ENCODE data around the gene RMND5A. TPM values are rescaled to one million over a fixed set of nuclear protein-coding genes. Genes with fewer than 3 reads are reported as not detected.
A peak's percentile ranks its signal among the peaks of the same experiment; 100 is the strongest.
"Not testable (repeated sequence)": the region's sequence is repeated elsewhere in the genome, so short reads cannot be mapped to it uniquely, and the experiment has no call there.

RMND5A gene
- total RNA-seq, 1 experiment from 2014 or later = 120 TPM

DNA sequence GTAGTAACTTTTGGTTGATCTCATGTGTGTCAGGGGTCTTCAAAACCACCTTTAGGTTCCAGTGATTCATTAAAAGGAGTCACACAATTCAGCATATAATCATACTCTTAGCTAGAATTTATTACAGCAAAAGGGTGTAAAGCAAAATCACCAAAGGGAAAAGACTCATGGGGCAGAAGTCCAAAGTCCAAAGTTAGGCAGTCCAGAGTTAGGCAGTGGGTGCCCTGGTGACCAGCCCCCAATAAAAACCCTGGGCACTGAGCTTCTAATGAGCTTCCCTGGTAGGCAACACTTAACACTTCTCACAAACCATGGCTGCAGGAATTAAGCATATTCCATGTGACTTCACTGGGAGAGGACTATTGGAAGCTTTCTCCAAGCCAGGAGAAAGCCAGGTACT lies 19.4 kb downstream of the RMND5A start:
- not testable (repeated sequence) for H3K4me3 ChIP-seq; H3K36me3 ChIP-seq; H3K4me1 ChIP-seq; H3K9me3 ChIP-seq (replicated peaks); DNase-seq; H3K27me3 ChIP-seq; H3K27ac ChIP-seq

DNA sequence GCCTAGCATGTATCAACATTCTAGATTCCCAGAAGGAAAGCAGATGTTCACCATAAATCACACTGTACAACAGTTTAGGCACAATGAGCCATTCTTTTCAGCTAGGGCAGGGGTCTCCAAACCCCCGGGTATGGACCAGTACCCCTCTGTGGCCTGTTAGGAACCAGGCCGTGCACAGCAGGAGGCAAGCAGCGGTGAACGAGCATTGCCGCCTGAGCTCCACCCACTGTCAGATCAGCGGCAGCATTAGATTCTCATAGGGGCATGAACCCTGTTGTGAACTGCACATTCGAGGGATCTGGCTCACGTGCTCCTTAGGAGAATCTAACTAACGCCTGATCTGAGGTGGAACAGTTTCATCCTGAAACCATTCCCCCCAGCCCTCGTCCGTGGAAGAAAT lies 19.8 kb downstream of the RMND5A start:
- not testable (repeated sequence) for H3K27ac ChIP-seq; DNase-seq; H3K27me3 ChIP-seq; H3K4me1 ChIP-seq; H3K4me3 ChIP-seq; H3K9me3 ChIP-seq (replicated peaks); H3K36me3 ChIP-seq

DNA sequence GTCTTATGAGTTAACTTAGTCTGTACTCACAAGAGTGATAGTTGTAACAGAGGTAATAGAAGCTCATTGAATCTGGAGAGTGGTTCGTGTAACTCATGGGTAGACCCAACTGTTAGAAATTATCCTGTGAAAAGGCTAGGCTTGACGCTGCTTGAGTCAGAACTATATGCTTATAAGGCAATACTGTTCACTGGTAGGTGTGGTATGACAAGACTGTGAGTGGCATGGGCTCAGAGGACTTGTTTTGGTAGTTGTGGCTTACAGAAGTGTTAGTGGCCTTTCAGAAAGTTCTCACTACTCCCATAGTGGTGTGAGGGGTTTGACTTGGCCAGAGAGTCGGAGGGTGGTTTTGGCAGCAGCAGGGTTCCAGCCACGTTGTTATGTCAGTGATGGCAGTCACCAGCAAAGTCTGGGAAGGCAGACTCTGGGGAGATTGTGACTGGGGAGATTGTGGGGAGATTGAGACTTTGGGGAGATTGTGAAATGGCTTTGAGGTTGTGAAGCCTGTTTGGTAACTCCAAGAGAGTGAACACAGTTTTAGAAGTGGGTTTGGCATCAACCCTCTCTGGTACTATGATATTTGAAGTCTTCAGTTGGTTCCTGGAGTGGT lies 21.9 kb downstream of the RMND5A start:
- not testable (repeated sequence) for H3K9me3 ChIP-seq (replicated peaks); H3K27ac ChIP-seq; H3K27me3 ChIP-seq; DNase-seq; H3K4me3 ChIP-seq; H3K36me3 ChIP-seq; H3K4me1 ChIP-seq

DNA sequence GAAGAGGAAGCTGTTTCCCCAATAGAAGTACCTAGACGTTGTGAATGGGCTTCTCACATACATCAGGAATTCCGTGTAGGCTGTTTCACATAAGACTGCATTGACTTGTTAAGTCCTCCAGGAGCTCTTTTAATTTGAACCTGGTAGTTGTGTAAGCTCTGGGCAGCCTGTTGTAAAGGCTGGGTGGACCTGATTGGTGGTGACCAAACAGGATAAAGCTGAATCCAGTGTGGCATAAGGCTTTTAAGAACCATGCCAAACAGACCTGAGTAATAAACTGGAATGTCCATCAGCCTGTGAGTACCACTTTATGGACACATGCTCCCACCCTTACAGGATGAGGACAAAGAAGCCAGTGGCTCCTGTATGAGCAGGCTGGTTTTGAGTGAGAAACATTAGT lies 24.1 kb downstream of the RMND5A start:
- H3K4me3 ChIP-seq = no peak overlapping the region
- H3K9me3 ChIP-seq (replicated peaks) = no peaks in the 10 kb centered on the region
- no peaks in the 10 kb centered on the region for H3K4me1 ChIP-seq
- no peak overlapping the region for H3K27ac ChIP-seq
- H3K36me3 ChIP-seq = peaks cover 22% of the 10 kb centered on the region
- DNase-seq = no peak
- no peaks in the 10 kb centered on the region; the same call in 1 of the 2 replicates for H3K27me3 ChIP-seq

DNA sequence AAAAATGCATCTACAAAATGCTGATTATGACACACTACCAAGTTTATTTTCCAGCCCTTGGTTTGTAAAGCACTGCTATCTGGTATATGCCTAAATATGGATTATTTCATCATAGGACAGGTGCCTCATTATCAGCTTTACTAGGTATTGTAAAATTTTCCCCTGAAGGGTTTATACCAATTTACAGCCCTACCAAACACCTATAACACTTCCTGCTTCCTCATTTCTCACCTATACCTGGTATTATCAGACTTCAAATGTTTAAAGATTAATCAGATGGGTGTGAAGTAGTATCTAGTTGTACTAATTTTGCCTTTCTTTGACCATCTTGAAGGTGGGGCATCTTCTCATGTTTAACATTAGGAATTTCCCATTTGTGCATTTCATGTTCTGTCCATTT lies 26.8 kb downstream of the RMND5A start:
- no peak overlapping the region for H3K4me3 ChIP-seq

DNA sequence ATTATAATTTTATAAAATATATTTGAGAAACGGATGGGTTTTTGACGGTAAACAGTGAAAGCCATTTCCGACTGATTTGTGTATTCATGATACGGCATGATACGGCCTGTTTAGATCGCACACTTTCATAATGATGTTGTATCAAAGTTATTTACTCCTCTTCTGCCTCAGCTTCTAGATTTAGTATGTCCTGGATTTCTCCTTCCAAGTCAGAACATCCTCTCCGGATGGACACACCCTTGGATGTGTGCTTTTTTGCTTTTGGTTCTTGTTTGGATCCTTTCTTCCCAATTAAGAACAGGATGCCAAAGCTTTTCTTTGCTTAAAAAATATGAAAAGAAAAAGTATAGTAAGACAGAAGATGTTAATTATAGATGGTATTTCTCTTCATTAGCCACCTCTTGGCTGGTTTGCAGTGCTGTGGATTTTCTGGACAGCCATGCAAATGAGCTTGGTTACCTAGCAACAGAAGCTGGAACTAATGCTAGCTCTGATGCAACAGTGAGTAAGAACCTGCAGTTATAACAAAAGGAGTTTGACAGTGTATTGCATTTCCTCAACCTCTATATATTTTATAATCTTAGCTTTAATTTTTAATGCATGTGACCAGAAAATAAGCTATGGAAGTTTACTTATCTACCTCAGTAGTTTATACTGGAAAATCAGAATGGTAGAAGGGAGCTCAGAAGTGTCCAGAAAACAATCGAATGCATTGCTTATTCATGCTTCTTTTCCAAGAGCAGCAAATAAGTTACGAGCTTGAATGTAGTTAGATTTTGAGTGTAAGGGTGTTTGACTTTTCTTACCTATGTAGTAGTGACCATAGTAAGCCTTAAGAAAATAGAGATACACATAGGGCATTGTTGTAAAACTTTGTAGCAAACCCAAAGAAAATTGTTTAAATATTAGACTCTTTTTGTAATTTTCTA lies 27.9 kb downstream of the RMND5A start:
- peaks cover 12% of the 10 kb centered on the region; the same call in 1 of the 2 replicates for H3K9me3 ChIP-seq (replicated peaks)
- no peak overlapping the region for H3K4me3 ChIP-seq
- no peaks in the 10 kb centered on the region; the same call in 1 of the 2 replicates for H3K27me3 ChIP-seq
- DNase-seq = peak in 1 of 2 experiments; percentile 27
- peak overlapping the region; percentile 6; the same call in 1 of the 2 replicates for H3K27ac ChIP-seq
- peaks cover 43% of the 10 kb centered on the region for H3K36me3 ChIP-seq
- no peaks in the 10 kb centered on the region for H3K4me1 ChIP-seq

More for the DNA sequence above, 26.8 kb downstream of the RMND5A start:
- no peak overlapping the region for H3K27ac ChIP-seq
- H3K4me1 ChIP-seq = no peaks in the 10 kb centered on the region
- peaks cover 12% of the 10 kb centered on the region; the same call in 1 of the 2 replicates for H3K9me3 ChIP-seq (replicated peaks)
- H3K27me3 ChIP-seq = no peaks in the 10 kb centered on the region; the same call in 1 of the 2 replicates
- no peak for DNase-seq
- H3K36me3 ChIP-seq = peaks cover 33% of the 10 kb centered on the region

DNA sequence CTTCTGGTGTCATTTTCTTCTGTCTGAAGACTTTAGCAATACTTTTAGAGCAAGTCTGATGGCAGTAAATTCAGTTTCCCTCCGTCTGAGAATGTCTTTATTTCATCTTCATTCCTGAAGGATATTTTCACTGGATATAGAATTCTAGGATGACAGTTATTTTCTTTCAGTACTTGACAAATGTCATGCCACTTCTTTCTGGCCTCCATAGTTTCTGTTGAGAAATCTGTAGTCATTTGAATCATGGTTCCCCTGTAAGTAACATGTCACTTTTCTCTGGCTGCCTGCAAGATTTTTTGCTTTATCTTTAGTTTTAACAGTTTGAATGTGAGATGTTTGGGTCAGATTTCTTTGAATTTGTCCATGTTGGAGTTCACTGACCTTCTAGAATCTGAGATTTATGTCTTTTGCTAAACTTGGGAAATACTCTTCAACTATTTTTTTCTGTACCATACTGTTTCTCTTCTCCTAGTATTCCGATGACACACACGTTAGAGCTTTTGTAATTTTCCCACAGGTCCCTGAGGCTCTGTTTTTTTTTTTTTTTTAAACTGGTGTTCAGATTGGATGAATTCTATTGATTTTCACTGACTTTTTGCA lies 30.2 kb downstream of the RMND5A start:
- H3K27ac ChIP-seq = no peak overlapping the region
- peak in 1 of 2 experiments; percentile 24 for DNase-seq
- H3K27me3 ChIP-seq = no peaks in the 10 kb centered on the region
- H3K36me3 ChIP-seq = peaks cover 55% of the 10 kb centered on the region
- H3K9me3 ChIP-seq (replicated peaks) = peaks cover 12% of the 10 kb centered on the region; the same call in 1 of the 2 replicates
- H3K4me1 ChIP-seq = no peaks in the 10 kb centered on the region
- no peak overlapping the region for H3K4me3 ChIP-seq

DNA sequence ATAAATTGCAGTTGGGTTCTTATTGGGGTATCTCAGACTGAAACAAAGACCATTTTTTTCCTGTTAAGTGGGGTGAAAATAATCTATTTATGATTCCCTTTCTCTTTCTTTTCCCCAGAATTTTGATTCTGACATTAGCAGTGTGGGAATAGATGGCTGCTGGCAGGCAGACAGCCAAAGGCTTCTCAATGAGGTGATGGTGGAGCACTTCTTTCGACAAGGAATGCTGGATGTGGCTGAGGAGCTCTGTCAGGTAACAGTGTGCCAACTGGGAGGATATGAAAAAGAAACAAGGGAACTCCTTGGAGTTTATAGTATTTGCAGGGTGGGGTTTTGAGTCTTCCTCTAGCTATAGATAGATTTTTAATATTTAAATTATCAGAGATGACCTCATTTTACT lies 31.7 kb downstream of the RMND5A start:
- no peak overlapping the region for H3K4me3 ChIP-seq
- H3K36me3 ChIP-seq = peaks cover 67% of the 10 kb centered on the region
- no peak for DNase-seq
- H3K4me1 ChIP-seq = no peaks in the 10 kb centered on the region
- peaks cover 12% of the 10 kb centered on the region; the same call in 1 of the 2 replicates for H3K9me3 ChIP-seq (replicated peaks)
- H3K27me3 ChIP-seq = no peaks in the 10 kb centered on the region
- H3K27ac ChIP-seq = no peak overlapping the region

DNA sequence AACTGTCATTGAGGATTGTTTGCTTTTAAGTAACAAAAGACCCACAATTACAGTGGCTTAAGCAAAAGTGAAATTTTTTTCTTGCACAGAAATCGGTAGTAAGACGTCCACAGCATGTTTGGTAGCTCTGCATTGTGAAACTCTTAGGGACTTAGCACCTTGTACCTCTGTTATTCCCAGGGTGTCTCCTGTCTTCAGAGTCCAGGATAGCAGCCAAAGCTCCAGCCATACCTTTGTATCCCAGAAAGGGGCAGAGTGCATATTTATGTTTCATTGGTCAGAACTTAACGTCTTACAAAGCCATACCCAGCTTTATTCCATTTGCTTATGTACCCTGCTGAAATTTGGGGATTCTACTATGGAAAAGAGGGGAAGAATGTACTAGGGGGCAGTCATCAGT lies 32.8 kb downstream of the RMND5A start:
- Histone ChIP-seq H3K27ac (no peak overlapping the region), H3K4me1 (no peaks in the 10 kb centered on the region), H3K9me3 (replicated peaks) (peaks cover 12% of the 10 kb centered on the region; the same call in 1 of the 2 replicates), H3K4me3 (no peak overlapping the region), H3K36me3 (peaks cover 59% of the 10 kb centered on the region), H3K27me3 (no peaks in the 10 kb centered on the region)
- DNase-seq = no peak

DNA sequence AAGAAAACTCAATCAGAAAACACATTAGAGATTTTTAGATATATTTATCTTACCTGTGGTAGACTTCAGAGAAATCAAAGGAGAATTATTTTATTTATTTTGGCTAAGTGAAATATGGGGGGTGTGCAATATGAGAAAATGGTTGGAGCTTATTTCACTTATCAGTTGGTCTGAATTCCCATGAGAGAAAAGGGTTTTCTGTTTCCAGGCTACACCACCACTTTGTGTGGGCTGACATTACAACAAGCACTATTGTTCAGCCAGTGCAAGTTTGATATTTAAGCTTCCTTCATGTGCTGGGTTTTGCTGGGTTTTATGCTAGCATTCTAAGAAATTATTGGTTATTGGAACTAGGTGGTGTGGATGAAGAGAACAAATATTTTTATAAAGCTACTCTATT lies 33.5 kb downstream of the RMND5A start:
- H3K9me3 ChIP-seq (replicated peaks) = peaks cover 12% of the 10 kb centered on the region; the same call in 1 of the 2 replicates
- peaks cover 52% of the 10 kb centered on the region for H3K36me3 ChIP-seq

DNA sequence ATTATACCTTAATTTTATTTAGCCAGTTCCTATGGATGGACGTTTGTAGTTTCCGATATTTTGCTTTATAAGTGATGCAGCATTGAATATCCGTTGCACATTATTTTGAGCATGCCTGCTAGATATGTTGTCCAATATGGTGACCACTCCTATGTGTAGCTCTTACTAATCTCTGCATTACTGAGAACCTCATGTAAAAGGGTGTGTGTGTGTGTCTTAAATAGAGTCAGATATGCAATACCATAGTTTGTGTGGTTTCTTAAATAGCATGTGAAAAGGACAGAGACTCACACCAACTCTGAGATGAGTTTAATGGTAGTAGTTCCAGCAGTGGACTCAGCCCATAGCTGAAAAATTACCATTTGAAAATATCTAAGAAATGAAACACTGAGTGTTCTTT lies 38.3 kb downstream of the RMND5A start:
- DNase-seq = no peak
- no peaks in the 10 kb centered on the region for H3K27me3 ChIP-seq

More for the DNA sequence above, 33.5 kb downstream of the RMND5A start:
- Histone ChIP-seq H3K27me3 (no peaks in the 10 kb centered on the region), H3K4me3 (no peak overlapping the region), H3K27ac (no peak overlapping the region), H3K4me1 (peaks cover 6% of the 10 kb centered on the region)
- peak in 1 of 2 experiments; percentile 18 for DNase-seq

DNA sequence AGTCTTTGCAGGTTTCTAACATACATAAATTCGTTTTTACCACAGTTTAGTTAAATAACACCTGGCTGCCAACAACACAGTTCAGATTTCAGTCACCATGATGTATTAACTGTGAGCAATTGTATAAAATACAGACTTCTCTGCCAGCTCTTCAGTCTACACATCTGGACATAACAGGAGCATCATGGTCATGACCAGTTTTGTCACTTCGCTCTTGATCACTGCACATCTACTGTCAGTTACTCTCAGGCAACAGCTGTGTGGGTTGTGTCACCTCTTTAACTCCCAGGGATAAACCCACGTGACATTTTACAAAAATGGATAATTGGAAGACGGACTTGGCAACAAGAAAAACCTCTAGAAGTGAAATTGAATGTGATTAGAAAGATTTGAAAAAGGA lies 40.3 kb downstream of the RMND5A start:
- Histone ChIP-seq H3K4me1 (peaks cover 13% of the 10 kb centered on the region), H3K27me3 (no peaks in the 10 kb centered on the region), H3K4me3 (no peak overlapping the region), H3K9me3 (replicated peaks) (no peaks in the 10 kb centered on the region), H3K27ac (no peak overlapping the region), H3K36me3 (peaks cover 12% of the 10 kb centered on the region)
- no peak for DNase-seq

More for the DNA sequence above, 38.3 kb downstream of the RMND5A start:
- Histone ChIP-seq H3K36me3 (peaks cover 28% of the 10 kb centered on the region), H3K27ac (no peak overlapping the region), H3K4me1 (peaks cover 13% of the 10 kb centered on the region), H3K9me3 (replicated peaks) (no peaks in the 10 kb centered on the region), H3K4me3 (no peak overlapping the region)

DNA sequence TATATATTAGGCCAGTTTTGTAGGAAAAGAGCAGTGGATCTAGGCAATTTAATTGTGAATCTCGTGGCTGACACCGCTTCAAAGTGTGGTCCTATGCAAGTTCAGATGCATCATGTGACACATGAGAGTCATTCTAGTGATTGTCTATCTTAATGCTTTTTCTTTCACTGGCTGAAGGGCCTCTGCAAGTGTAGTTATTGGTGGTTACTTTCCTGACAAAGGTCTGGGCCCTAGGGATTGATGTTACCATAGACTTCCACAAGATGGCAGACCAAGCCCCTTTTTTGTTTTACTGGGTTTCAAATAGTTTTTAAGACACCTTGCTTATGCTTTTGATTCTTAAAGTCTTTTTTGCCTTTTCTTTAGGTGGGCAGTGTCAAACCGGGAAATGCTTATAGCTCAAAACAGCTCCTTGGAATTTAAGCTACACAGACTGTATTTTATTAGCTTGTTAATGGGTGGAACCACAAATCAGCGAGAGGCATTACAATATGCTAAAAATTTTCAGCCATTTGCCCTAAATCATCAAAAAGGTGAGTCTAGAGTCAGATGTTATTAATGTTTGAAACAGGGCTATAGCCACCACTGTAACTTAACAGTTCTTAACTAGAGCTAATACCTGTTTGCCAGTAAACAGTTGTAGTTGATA lies 44.7 kb downstream of the RMND5A start:
- no peaks in the 10 kb centered on the region for H3K4me1 ChIP-seq
- H3K36me3 ChIP-seq = peaks cover 18% of the 10 kb centered on the region; the same call in 1 of the 2 replicates
- peak; percentile 16 to 65 for DNase-seq
- H3K27ac ChIP-seq = no peak overlapping the region
- H3K27me3 ChIP-seq = no peaks in the 10 kb centered on the region
- H3K9me3 ChIP-seq (replicated peaks) = no peaks in the 10 kb centered on the region
- H3K4me3 ChIP-seq = no peak overlapping the region

DNA sequence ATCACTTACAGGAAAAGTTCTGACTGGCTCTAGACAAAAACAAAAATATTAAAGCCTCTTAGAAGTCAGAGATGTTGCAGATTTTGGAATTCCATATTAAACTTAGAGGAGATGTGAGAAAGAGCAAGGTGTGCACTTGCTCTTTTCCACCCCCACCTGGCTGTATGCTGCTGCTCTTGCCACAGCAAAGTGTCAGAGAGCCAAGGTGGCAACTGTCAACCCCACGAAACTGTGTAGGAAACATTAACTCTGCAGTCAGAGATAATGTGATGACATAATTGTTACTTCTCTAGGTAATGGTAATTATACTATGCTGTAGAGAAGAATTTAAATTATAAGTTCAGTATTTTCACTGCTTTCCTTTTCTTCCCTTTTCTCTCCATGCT lies 45.2 kb downstream of the RMND5A start:
- H3K4me1 ChIP-seq = no peaks in the 10 kb centered on the region
- peaks cover 18% of the 10 kb centered on the region; the same call in 1 of the 2 replicates for H3K36me3 ChIP-seq
- no peak overlapping the region for H3K4me3 ChIP-seq
- no peak overlapping the region for H3K27ac ChIP-seq
- H3K27me3 ChIP-seq = no peaks in the 10 kb centered on the region
- no peaks in the 10 kb centered on the region for H3K9me3 ChIP-seq (replicated peaks)
- DNase-seq = no peak
